Inflammatory macrophage treated with lipopolysaccharide for 1 hour (primary cell): ENCODE measurements around the gene BLCAP.
"Not testable (repeated sequence)": the region's sequence is repeated elsewhere in the genome, so short reads cannot be mapped to it uniquely, and the experiment has no call there.

Experiments used
- DNase-seq, 2 donors: peaks; one replicate each; pipeline ENCODE4 v3.0.0-alpha.2; 2020 to 2022

BLCAP gene

GRCh38 chr20:37527638-37528445, at the start of gene BLCAP:
TSS of gene BLCAP (minus strand) at chr20:37527876. CDS start at chr20:37519174, 8,702 bp downstream.
- DNase-seq: peak; percentile 92 to 94

- not testable (repeated sequence) for DNase-seq
Observed at GRCh38 chr20:37577436-37577835, 49.8 kb upstream of the BLCAP start.

GRCh38 chr20:37576911-37577310, 49.2 kb upstream of the BLCAP start:
- DNase-seq: no peak

GRCh38 chr20:37575884-37576283, 48.2 kb upstream of the BLCAP start:
- DNase-seq: peak; percentile 6 to 10

GRCh38 chr20:37574199-37574890, 46.7 kb upstream of the BLCAP start:
- no peak for DNase-seq

GRCh38 chr20:37573626-37574198, 46.0 kb upstream of the BLCAP start:
- no peak for DNase-seq

- no peak for DNase-seq
Observed at GRCh38 chr20:37571033-37571432, 43.4 kb upstream of the BLCAP start.

GRCh38 chr20:37570419-37570818, 42.7 kb upstream of the BLCAP start:
- no peak for DNase-seq

- DNase-seq: no peak
Observed at GRCh38 chr20:37567671-37568588, 40.3 kb upstream of the BLCAP start.

- DNase-seq: no peak
Observed at GRCh38 chr20:37567331-37567665, 39.6 kb upstream of the BLCAP start.

- no peak for DNase-seq
Observed at GRCh38 chr20:37566590-37567330, 39.1 kb upstream of the BLCAP start.

GRCh38 chr20:37565134-37565811, 37.6 kb upstream of the BLCAP start:
- DNase-seq: no peak

- DNase-seq: peak; percentile 3 to 51
Observed at GRCh38 chr20:37564388-37565133, 36.9 kb upstream of the BLCAP start.

- DNase-seq: no peak
Observed at GRCh38 chr20:37564016-37564387, 36.3 kb upstream of the BLCAP start.

GRCh38 chr20:37562695-37563480, 35.2 kb upstream of the BLCAP start:
- DNase-seq: no peak

GRCh38 chr20:37560629-37561028, 33.0 kb upstream of the BLCAP start:
- no peak for DNase-seq

- DNase-seq: peak; percentile 22 to 51
Observed at GRCh38 chr20:37559312-37560027, 31.8 kb upstream of the BLCAP start.

- DNase-seq: no peak
Observed at GRCh38 chr20:37558779-37559178, 31.1 kb upstream of the BLCAP start.

GRCh38 chr20:37558306-37558705, 30.6 kb upstream of the BLCAP start:
- no peak for DNase-seq
